ENCODE data around the gene TSPOAP1.

The TSPOAP1 gene

DNA sequence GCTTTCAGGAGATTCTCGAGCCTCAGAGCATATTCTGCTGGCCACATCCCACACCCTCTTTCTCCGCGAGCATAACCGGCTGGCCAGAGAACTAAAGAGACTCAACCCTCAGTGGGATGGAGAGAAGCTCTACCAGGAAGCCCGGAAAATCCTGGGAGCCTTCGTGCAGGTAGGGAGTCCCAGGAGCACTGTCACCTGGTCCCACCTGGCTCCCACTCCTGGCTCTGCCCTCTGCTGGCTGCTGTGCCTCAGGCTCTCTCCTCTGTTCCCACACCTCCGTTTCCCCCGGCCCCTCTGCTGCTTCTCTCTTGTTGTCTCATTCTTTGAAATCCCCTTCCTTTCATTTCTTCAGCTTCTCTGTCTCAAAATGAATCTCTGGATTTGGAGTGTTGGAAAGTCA, 73.8 kb downstream of the TSPOAP1 start:
- H3K4me3 ChIP-seq (ENCODE audit: low read length): no peak overlapping the region
- DNase-seq (ENCODE audit: low read depth): no peak
- TF ChIP-seq, protein P1, sequence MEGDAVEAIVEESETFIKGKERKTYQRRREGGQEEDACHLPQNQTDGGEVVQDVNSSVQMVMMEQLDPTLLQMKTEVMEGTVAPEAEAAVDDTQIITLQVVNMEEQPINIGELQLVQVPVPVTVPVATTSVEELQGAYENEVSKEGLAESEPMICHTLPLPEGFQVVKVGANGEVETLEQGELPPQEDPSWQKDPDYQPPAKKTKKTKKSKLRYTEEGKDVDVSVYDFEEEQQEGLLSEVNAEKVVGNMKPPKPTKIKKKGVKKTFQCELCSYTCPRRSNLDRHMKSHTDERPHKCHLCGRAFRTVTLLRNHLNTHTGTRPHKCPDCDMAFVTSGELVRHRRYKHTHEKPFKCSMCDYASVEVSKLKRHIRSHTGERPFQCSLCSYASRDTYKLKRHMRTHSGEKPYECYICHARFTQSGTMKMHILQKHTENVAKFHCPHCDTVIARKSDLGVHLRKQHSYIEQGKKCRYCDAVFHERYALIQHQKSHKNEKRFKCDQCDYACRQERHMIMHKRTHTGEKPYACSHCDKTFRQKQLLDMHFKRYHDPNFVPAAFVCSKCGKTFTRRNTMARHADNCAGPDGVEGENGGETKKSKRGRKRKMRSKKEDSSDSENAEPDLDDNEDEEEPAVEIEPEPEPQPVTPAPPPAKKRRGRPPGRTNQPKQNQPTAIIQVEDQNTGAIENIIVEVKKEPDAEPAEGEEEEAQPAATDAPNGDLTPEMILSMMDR (IDR thresholded peaks at IDR 0.05; ENCODE audit: insufficient read depth, low read depth, low read length, missing control alignments): peak; percentile 20

DNA sequence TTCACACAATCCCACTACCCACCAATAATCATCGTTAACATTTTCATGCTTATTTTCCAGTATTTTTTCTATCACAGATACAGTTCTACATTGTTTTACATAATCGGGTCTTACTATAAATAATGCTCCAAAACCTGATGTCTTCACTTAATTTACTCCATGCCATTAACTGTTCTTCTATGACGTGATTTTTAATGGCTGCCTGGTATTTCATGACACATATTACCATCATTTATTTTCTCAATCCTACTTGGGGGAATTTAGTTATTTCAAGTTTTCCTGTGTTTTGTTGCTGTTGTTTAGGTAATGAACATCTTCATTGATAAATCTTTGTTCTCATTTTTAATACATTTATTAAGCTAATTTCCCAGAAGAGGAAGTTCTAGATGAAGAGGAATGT, 75.5 kb downstream of the TSPOAP1 start:
- DNase-seq (ENCODE audit: low read depth): no peak
- H3K4me3 ChIP-seq (ENCODE audit: low read length): no peak overlapping the region
- TF ChIP-seq, protein P1 (IDR thresholded peaks at IDR 0.05; ENCODE audit: insufficient read depth, low read depth, low read length, missing control alignments): no peak

DNA sequence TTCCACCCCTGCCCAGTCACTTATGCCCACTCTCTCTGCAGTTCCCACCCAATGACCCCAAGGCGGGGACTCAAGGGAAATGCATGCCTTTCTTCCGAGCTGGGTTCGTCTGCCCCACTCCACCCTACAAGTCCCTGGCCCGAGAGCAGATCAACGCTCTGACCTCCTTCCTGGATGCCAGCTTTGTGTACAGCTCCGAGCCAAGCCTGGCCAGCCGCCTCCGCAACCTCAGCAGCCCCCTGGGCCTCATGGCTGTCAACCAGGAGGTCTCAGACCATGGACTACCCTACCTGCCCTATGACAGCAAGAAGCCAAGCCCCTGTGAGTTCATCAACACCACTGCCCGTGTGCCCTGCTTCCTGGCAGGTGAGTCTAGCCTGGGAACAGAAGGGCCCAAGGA, 76.5 kb downstream of the TSPOAP1 start:
- H3K4me3 ChIP-seq (ENCODE audit: low read length): no peak overlapping the region
- TF ChIP-seq, protein P1 (IDR thresholded peaks at IDR 0.05; ENCODE audit: insufficient read depth, low read depth, low read length, missing control alignments): no peak
- DNase-seq (ENCODE audit: low read depth): no peak

Data from epithelial cell of esophagus (primary cell).